ENCODE measurements around the gene TUBA3D.
"Not testable (repeated sequence)": the region's sequence is repeated elsewhere in the genome, so short reads cannot be mapped to it uniquely, and the experiment has no call there.

DNA sequence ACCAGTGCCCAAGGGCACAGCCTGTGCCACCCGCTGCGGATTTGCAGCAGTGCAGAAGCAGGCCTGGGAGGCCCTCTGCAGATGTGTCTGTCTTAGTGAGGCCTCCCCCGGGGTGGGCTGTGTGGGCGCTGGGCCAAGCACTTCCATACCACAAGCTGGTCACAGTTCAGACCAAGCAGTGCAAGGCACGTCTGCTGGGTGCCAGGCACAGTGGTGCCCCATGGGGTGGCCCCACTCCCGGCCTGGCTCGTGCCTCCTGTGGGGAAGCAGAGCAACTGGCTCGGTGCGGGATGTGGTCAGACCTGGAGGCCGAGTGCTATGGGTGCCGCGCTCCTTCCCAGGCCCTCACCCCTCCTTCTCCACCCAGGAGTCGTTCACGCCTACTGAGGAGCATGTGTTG, 39.3 kb downstream of the TUBA3D start:
- TF ChIP-seq, protein P1, sequence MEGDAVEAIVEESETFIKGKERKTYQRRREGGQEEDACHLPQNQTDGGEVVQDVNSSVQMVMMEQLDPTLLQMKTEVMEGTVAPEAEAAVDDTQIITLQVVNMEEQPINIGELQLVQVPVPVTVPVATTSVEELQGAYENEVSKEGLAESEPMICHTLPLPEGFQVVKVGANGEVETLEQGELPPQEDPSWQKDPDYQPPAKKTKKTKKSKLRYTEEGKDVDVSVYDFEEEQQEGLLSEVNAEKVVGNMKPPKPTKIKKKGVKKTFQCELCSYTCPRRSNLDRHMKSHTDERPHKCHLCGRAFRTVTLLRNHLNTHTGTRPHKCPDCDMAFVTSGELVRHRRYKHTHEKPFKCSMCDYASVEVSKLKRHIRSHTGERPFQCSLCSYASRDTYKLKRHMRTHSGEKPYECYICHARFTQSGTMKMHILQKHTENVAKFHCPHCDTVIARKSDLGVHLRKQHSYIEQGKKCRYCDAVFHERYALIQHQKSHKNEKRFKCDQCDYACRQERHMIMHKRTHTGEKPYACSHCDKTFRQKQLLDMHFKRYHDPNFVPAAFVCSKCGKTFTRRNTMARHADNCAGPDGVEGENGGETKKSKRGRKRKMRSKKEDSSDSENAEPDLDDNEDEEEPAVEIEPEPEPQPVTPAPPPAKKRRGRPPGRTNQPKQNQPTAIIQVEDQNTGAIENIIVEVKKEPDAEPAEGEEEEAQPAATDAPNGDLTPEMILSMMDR (IDR thresholded peaks at IDR 0.05): not testable (repeated sequence)
- TF ChIP-seq POLR2AphosphoS5 (IDR thresholded peaks at IDR 0.05): not testable (repeated sequence)

Data from suprapubic skin (tissue), 3 donors.